Right lobe of liver (tissue), 4 donors: Measurements from ENCODE around the gene CBX7.

Experiments
- CTCF ChIP-seq, 4 donors: fragments of 200-600 bp in 3 of 4; fragments of 450-650 bp in 1 of 4; IDR thresholded peaks; one replicate each; pipeline versions ENCODE4 v1.5.1 to v1.8.0; 2016 to 2022; ENCODE audit warnings: antibody characterized with exemption in 4 of 4, mild to moderate bottlenecking in 2 of 4
- POLR2A ChIP-seq: fragments of 450-650 bp; IDR thresholded peaks from one replicate; pipeline ENCODE4 v1.6.1; 2017; ENCODE audit warnings: antibody characterized with exemption, mild to moderate bottlenecking
- donor health status: DM: no; HTN: no; CAD: no.
- donor health status: DM: no; HTN: no; CAD: no.
- donor health status: DM: no; HTN: yes; CAD: no.

GRCh38 chr22:39092111-39092862, 60.2 kb downstream of the CBX7 start:
- TF ChIP-seq CTCF (IDR thresholded peaks at IDR 0.05) (no peak), POLR2A (no peak)
